Astrocyte (in vitro differentiated cells and primary cell): ENCODE data around the gene PLEKHO1. TPM values are rescaled to one million over a fixed set of nuclear protein-coding genes. Genes with fewer than 3 reads are reported as not detected.

Experiments
- DNase-seq: peaks from one replicate; pipeline ENCODE4 v3.0.0-alpha.2; 2010; ENCODE audit warnings: low read depth
- FAIRE-seq: peaks from 2 replicates; lab custom pipeline; 2011; peaks lifted over from hg19 to GRCh38; lab: Jason Lieb, UNC
- H2AFZ ChIP-seq: 2 replicates; pipeline ENCODE4 v1.6.0; 2012; ENCODE audit warnings: low read depth, low read length, inconsistent platforms
- H3K27ac ChIP-seq: 2 replicates; pipeline ENCODE4 v1.5.1; 2011; ENCODE audit warnings: low read depth, low read length, inconsistent platforms
- H3K27me3 ChIP-seq: 2 replicates; pipeline ENCODE4 v1.6.0; 2011; ENCODE audit warnings: low read length, inconsistent platforms; ENCODE audit not compliant: insufficient read depth
- H3K36me3 ChIP-seq: 2 replicates; pipeline ENCODE4 v1.5.1; 2011; ENCODE audit warnings: low read length, inconsistent platforms; ENCODE audit not compliant: insufficient read depth
- H3K4me1 ChIP-seq: 2 replicates; pipeline ENCODE4 v1.5.1; 2011; ENCODE audit warnings: low read length, inconsistent platforms; ENCODE audit not compliant: insufficient read depth
- H3K4me2 ChIP-seq: 2 replicates; pipeline ENCODE4 v1.6.0; 2012; ENCODE audit warnings: low read length, inconsistent platforms
- H3K4me3 ChIP-seq: 2 replicates; pipeline ENCODE4 v1.5.1; 2011; ENCODE audit warnings: low read depth, mild to moderate bottlenecking, low read length, inconsistent platforms; ENCODE audit not compliant: insufficient read depth
- H3K79me2 ChIP-seq: 2 replicates; pipeline ENCODE4 v1.6.0; 2012; ENCODE audit warnings: mild to moderate bottlenecking, low read length, inconsistent platforms; ENCODE audit not compliant: insufficient read depth
- H3K9ac ChIP-seq: 2 replicates; pipeline ENCODE4 v1.6.0; 2012; ENCODE audit warnings: mild to moderate bottlenecking, low read length, inconsistent platforms
- H3K9me3 ChIP-seq: 2 replicates; pipeline ENCODE4 v1.5.1; 2012; ENCODE audit warnings: low read depth, mild to moderate bottlenecking, low read length, inconsistent platforms; ENCODE audit not compliant: insufficient read depth
- H4K20me1 ChIP-seq: 2 replicates; pipeline ENCODE4 v1.6.0; 2012; ENCODE audit warnings: low read length, inconsistent platforms; ENCODE audit not compliant: insufficient read depth
- H3K27ac Mint-ChIP-seq: one replicate; pipeline ENCODE4 v1.8.0; 2021; ENCODE audit warnings: mild to moderate bottlenecking, mixed read lengths; ENCODE audit not compliant: unreplicated experiment
- H3K27me3 Mint-ChIP-seq: one replicate; pipeline ENCODE4 v1.8.0; 2021; ENCODE audit warnings: low read depth, mixed read lengths; ENCODE audit not compliant: unreplicated experiment
- H3K36me3 Mint-ChIP-seq: one replicate; pipeline ENCODE4 v1.8.0; 2021; ENCODE audit warnings: low read depth, mixed read lengths; ENCODE audit not compliant: unreplicated experiment
- H3K4me1 Mint-ChIP-seq: one replicate; pipeline ENCODE4 v1.8.0; 2021; ENCODE audit warnings: low read depth, mixed read lengths; ENCODE audit not compliant: unreplicated experiment
- H3K4me3 Mint-ChIP-seq: one replicate; pipeline ENCODE4 v1.8.0; 2021; ENCODE audit warnings: mild to moderate bottlenecking, moderate library complexity, mixed read lengths; ENCODE audit not compliant: unreplicated experiment
- H3K9me3 Mint-ChIP-seq: one replicate; pipeline ENCODE4 v1.8.0; 2021; ENCODE audit warnings: mild to moderate bottlenecking, mixed read lengths; ENCODE audit not compliant: unreplicated experiment
- CTCF ChIP-seq: IDR thresholded peaks from 2 replicates; pipeline ENCODE4 v1.5.1; 2011; ENCODE audit warnings: low read depth, mild to moderate bottlenecking, inconsistent platforms, low read length, moderate library complexity; ENCODE audit not compliant: insufficient read depth
- EZH2 ChIP-seq: IDR thresholded peaks from 2 replicates; pipeline ENCODE4 v1.6.1; 2012; ENCODE audit warnings: mild to moderate bottlenecking, low read length, inconsistent platforms; ENCODE audit not compliant: insufficient read depth
- total RNA-seq: library from RNA; stranded (reverse); gene quantifications from 2 replicates; pipeline ENCODE4 v1.2.1, GENCODE V29; 2021

The PLEKHO1 gene
- total RNA-seq, 1 donor from 2014 or later = 63.7 TPM

- H3K4me1 ChIP-seq = peaks cover 64% of the 10 kb centered on the region
- no peaks in the 10 kb centered on the region for H3K9me3 ChIP-seq
- no peaks in the 10 kb centered on the region for H3K27me3 ChIP-seq
- FAIRE-seq = no peak
- H3K79me2 ChIP-seq = peaks cover 75% of the 10 kb centered on the region
- no peak overlapping the region for H2AFZ ChIP-seq
- Mint-ChIP-seq H3K27ac (peak overlapping the region; percentile 69), H3K36me3 (peaks cover 31% of the 10 kb centered on the region), H3K9me3 (no peaks in the 10 kb centered on the region), H3K27me3 (no peaks in the 10 kb centered on the region), H3K4me3 (peak overlapping the region; percentile 73), H3K4me1 (peaks cover 35% of the 10 kb centered on the region)
- TF ChIP-seq CTCF = no peak
- TF ChIP-seq EZH2 = no peak
- H3K4me2 ChIP-seq = peak overlapping the region; percentile 99
- peak overlapping the region; percentile 89 for H3K4me3 ChIP-seq
- peak overlapping the region; percentile 47 for H3K27ac ChIP-seq
- H4K20me1 ChIP-seq = peaks cover 59% of the 10 kb centered on the region
- H3K36me3 ChIP-seq = peaks cover 37% of the 10 kb centered on the region
- H3K9ac ChIP-seq = no peak overlapping the region
- peak; percentile 72 for DNase-seq
Observed at GRCh38 chr1:150152772-150153456, 3.2 kb downstream of the PLEKHO1 start.

- H3K4me2 ChIP-seq = peak overlapping the region; percentile 99
- no peak overlapping the region for H2AFZ ChIP-seq
- peaks cover 37% of the 10 kb centered on the region for H3K36me3 Mint-ChIP-seq
- H3K27ac ChIP-seq = no peak overlapping the region
- H3K9me3 ChIP-seq = no peaks in the 10 kb centered on the region
- FAIRE-seq (no peak), DNase-seq (no peak)
- peaks cover 41% of the 10 kb centered on the region for H3K36me3 ChIP-seq
- peaks cover 68% of the 10 kb centered on the region for H3K4me1 ChIP-seq
- TF ChIP-seq CTCF (no peak), EZH2 (no peak)
- H4K20me1 ChIP-seq = peaks cover 59% of the 10 kb centered on the region
- H3K4me1 Mint-ChIP-seq = peaks cover 35% of the 10 kb centered on the region
- peak overlapping the region; percentile 16 for H3K9ac ChIP-seq
- H3K9me3 Mint-ChIP-seq = no peaks in the 10 kb centered on the region
- no peak overlapping the region for H3K4me3 ChIP-seq
- H3K27ac Mint-ChIP-seq = no peak overlapping the region
- H3K27me3 ChIP-seq = no peaks in the 10 kb centered on the region
- H3K27me3 Mint-ChIP-seq = no peaks in the 10 kb centered on the region
- H3K4me3 Mint-ChIP-seq = peak overlapping the region; percentile 67
- H3K79me2 ChIP-seq = peaks cover 72% of the 10 kb centered on the region
Observed at GRCh38 chr1:150154143-150154542, 4.4 kb downstream of the PLEKHO1 start.

GRCh38 chr1:150155413-150156071 is 5.8 kb downstream of the PLEKHO1 start:
- no peak overlapping the region for H3K27ac ChIP-seq
- H3K79me2 ChIP-seq = peaks cover 76% of the 10 kb centered on the region
- H4K20me1 ChIP-seq = peaks cover 59% of the 10 kb centered on the region
- H3K4me3 ChIP-seq = no peak overlapping the region
- no peaks in the 10 kb centered on the region for H3K27me3 Mint-ChIP-seq
- H3K4me1 ChIP-seq = peaks cover 79% of the 10 kb centered on the region
- no peak for DNase-seq
- H3K9me3 ChIP-seq = no peaks in the 10 kb centered on the region
- no peak overlapping the region for H3K9ac ChIP-seq
- no peak overlapping the region for H3K27ac Mint-ChIP-seq
- no peak for FAIRE-seq
- no peak overlapping the region for H3K4me3 Mint-ChIP-seq
- no peak overlapping the region for H3K4me2 ChIP-seq
- H3K9me3 Mint-ChIP-seq = no peaks in the 10 kb centered on the region
- H3K4me1 Mint-ChIP-seq = peaks cover 37% of the 10 kb centered on the region
- no peak overlapping the region for H2AFZ ChIP-seq
- H3K36me3 Mint-ChIP-seq = peaks cover 44% of the 10 kb centered on the region
- H3K36me3 ChIP-seq = peaks cover 51% of the 10 kb centered on the region
- TF ChIP-seq CTCF (no peak), EZH2 (no peak)
- no peaks in the 10 kb centered on the region for H3K27me3 ChIP-seq
